ENCODE data around the gene CLIC3.

- TF ChIP-seq, protein P1, sequence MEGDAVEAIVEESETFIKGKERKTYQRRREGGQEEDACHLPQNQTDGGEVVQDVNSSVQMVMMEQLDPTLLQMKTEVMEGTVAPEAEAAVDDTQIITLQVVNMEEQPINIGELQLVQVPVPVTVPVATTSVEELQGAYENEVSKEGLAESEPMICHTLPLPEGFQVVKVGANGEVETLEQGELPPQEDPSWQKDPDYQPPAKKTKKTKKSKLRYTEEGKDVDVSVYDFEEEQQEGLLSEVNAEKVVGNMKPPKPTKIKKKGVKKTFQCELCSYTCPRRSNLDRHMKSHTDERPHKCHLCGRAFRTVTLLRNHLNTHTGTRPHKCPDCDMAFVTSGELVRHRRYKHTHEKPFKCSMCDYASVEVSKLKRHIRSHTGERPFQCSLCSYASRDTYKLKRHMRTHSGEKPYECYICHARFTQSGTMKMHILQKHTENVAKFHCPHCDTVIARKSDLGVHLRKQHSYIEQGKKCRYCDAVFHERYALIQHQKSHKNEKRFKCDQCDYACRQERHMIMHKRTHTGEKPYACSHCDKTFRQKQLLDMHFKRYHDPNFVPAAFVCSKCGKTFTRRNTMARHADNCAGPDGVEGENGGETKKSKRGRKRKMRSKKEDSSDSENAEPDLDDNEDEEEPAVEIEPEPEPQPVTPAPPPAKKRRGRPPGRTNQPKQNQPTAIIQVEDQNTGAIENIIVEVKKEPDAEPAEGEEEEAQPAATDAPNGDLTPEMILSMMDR (IDR thresholded peaks at IDR 0.05): no peak
- no peak for TF ChIP-seq EZH2 (IDR thresholded peaks at IDR 0.05; ENCODE audit: borderline replicate concordance, insufficient read depth, low read depth, low read length, poor library complexity, severe bottlenecking)
Observed at GRCh38 chr9:137030538-137031527, 34.5 kb upstream of the CLIC3 start.

Measured in B cell (primary cell).